Measurements from ENCODE around the gene MYT1.
"Not testable (repeated sequence)": the region's sequence is repeated elsewhere in the genome, so short reads cannot be mapped to it uniquely, and the experiment has no call there.

Gene MYT1

GRCh38 chr20:64278317-64278681 is 114.0 kb downstream of the MYT1 start:
- CTCF ChIA-PET, result interaction anchor here (1.5 kb wide), 1 partner anchor 782 kb away, joined by 3 read pairs; no protein-coding TSS in a partner anchor
- no peak overlapping the region for H3K27ac Mint-ChIP-seq
- H3K27me3 Mint-ChIP-seq, result peaks cover 4% of the 10 kb centered on the region
- H3K36me3 Mint-ChIP-seq, result peaks cover 6% of the 10 kb centered on the region
- H3K4me1 Mint-ChIP-seq, result peaks cover 6% of the 10 kb centered on the region
- no peak overlapping the region for H3K4me3 Mint-ChIP-seq
- no peak for DNase-seq
- no peaks in the 10 kb centered on the region for H3K9me3 Mint-ChIP-seq

- Mint-ChIP-seq H3K4me3 (no peak overlapping the region), H3K36me3 (no peaks in the 10 kb centered on the region), H3K9me3 (peaks cover 5% of the 10 kb centered on the region), H3K4me1 (peaks cover 6% of the 10 kb centered on the region), H3K27me3 (peaks cover 4% of the 10 kb centered on the region), H3K27ac (no peak overlapping the region)
- no peak for DNase-seq
- CTCF ChIA-PET, result no interaction called here
These were observed 115.7 kb downstream of the MYT1 start for GRCh38 chr20:64279826-64280459.

GRCh38 chr20:64280460-64280843 is 116.2 kb downstream of the MYT1 start:
- Mint-ChIP-seq H3K27ac (no peak overlapping the region), H3K27me3 (peaks cover 4% of the 10 kb centered on the region), H3K9me3 (peaks cover 6% of the 10 kb centered on the region), H3K4me3 (no peak overlapping the region), H3K36me3 (no peaks in the 10 kb centered on the region), H3K4me1 (peaks cover 6% of the 10 kb centered on the region)
- CTCF ChIA-PET, result no interaction called here
- no peak for DNase-seq

- Mint-ChIP-seq H3K27ac (no peak overlapping the region), H3K4me3 (no peak overlapping the region), H3K9me3 (peaks cover 6% of the 10 kb centered on the region), H3K27me3 (peaks cover 4% of the 10 kb centered on the region), H3K36me3 (no peaks in the 10 kb centered on the region), H3K4me1 (peaks cover 6% of the 10 kb centered on the region)
- no peak for DNase-seq
- CTCF ChIA-PET, result interaction anchor here (1.4 to 2.1 kb wide), 3 partner anchors 22 to 30 kb away, joined by 3 to 5 read pairs (median 3); no protein-coding TSS in a partner anchor
These were observed 119.4 kb downstream of the MYT1 start for GRCh38 chr20:64283646-64284045.

GRCh38 chr20:64285579-64286446 is 121.6 kb downstream of the MYT1 start:
- H3K27me3 Mint-ChIP-seq, H3K36me3 Mint-ChIP-seq, H3K9me3 Mint-ChIP-seq, H3K4me1 Mint-ChIP-seq, H3K27ac Mint-ChIP-seq, H3K4me3 Mint-ChIP-seq: not testable (repeated sequence)
- CTCF ChIA-PET, result interaction anchor here (0.6 to 1.3 kb wide), 9 partner anchors 9 to 125 kb away, joined by 3 to 14 read pairs (median 5); partner anchors contain the start of gene PCMTD2
- DNase-seq, result peak; percentile 88

GRCh38 chr20:64286447-64287263 is 122.4 kb downstream of the MYT1 start:
- not testable (repeated sequence) for H3K36me3 Mint-ChIP-seq, H3K9me3 Mint-ChIP-seq, DNase-seq, H3K4me1 Mint-ChIP-seq, H3K27me3 Mint-ChIP-seq, H3K4me3 Mint-ChIP-seq, H3K27ac Mint-ChIP-seq
- CTCF ChIA-PET, result interaction anchor here (0.8 to 1.3 kb wide), 7 partner anchors 10 to 126 kb away, joined by 3 to 14 read pairs (median 5); partner anchors contain the start of gene PCMTD2

GRCh38 chr20:64287264-64287590 is 123.0 kb downstream of the MYT1 start:
- not testable (repeated sequence) for H3K27ac Mint-ChIP-seq

More at GRCh38 chr20:64287264-64287590, 123.0 kb downstream of the MYT1 start:
- H3K36me3 Mint-ChIP-seq, H3K4me1 Mint-ChIP-seq, H3K4me3 Mint-ChIP-seq, DNase-seq, CTCF ChIA-PET, H3K9me3 Mint-ChIP-seq, H3K27me3 Mint-ChIP-seq: not testable (repeated sequence)
